Astrocyte of the spinal cord (primary cell): ENCODE data around the gene CSNK1G2.

Source experiments
- DNase-seq: peaks from one replicate; pipeline ENCODE4 v3.0.0; 2011; ENCODE audit warnings: low read depth, low spot score
- H3K4me3 ChIP-seq: 2 replicates; pipeline ENCODE4 v1.5.1; 2011; ENCODE audit warnings: low read depth, mild to moderate bottlenecking, low read length, moderate library complexity
- in situ Hi-C: cut with HindIII; loops from 2 replicates; pipeline ENCODE4 v1.10.0; 2017; ENCODE audit warnings: low sequenced_read_pairs
- TF ChIP-seq, protein P1 (sequence below): IDR thresholded peaks from 2 replicates; pipeline ENCODE4 v1.5.1; 2012; ENCODE audit warnings: low read depth, mild to moderate bottlenecking, low read length, inconsistent platforms

The CSNK1G2 gene

DNA sequence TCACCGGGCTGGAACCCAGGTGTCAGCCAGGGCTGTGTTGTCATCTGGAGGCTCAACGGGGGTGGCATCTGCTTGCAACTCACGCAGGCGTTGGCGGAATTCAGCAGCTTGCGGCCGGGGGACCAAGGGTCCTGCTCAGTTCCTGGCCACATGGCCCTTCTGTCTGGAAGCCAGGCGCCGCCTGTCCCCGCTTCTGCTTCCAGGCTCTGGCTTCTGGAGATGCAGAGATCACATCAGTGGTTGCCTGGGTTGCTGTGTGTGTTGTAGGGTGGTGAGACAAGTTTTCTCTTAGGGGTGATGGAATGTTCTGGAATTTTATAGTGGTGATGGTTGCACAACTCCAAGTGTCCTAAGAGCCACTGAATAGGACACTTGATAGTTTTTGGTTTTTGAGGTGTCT is 30.8 kb upstream of the CSNK1G2 start:
- no peak for DNase-seq
- in situ Hi-C loops, result no loop called here
- H3K4me3 ChIP-seq, result no peak overlapping the region
- TF ChIP-seq, protein P1, sequence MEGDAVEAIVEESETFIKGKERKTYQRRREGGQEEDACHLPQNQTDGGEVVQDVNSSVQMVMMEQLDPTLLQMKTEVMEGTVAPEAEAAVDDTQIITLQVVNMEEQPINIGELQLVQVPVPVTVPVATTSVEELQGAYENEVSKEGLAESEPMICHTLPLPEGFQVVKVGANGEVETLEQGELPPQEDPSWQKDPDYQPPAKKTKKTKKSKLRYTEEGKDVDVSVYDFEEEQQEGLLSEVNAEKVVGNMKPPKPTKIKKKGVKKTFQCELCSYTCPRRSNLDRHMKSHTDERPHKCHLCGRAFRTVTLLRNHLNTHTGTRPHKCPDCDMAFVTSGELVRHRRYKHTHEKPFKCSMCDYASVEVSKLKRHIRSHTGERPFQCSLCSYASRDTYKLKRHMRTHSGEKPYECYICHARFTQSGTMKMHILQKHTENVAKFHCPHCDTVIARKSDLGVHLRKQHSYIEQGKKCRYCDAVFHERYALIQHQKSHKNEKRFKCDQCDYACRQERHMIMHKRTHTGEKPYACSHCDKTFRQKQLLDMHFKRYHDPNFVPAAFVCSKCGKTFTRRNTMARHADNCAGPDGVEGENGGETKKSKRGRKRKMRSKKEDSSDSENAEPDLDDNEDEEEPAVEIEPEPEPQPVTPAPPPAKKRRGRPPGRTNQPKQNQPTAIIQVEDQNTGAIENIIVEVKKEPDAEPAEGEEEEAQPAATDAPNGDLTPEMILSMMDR, result no peak

DNA sequence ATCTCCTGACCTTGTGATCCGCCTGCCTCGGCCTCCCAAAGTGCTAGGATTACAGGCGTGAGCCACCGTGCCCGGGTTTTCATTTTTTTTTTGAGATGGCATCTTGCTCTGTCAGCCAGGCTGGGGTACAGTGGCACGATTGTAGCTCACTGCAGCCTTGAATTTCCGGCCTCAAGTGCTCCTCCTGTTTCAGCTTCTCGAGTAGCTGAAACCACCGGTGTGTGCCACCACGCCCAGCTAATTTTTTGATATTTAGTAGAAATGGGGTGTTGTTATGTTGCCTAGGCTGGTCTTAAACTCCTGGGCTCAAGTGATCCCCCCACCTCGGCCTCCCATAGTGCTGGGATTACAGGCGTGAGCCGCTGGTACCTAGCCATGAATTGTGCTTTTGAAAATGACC is 29.9 kb upstream of the CSNK1G2 start:
- DNase-seq, result no peak
- TF ChIP-seq, protein P1, result no peak
- no peak overlapping the region for H3K4me3 ChIP-seq
- in situ Hi-C loops, result no loop called here

GRCh38 chr19:1911995-1912394 is 29.0 kb upstream of the CSNK1G2 start:
- in situ Hi-C loops, result no loop called here
- TF ChIP-seq, protein P1, result no peak
- no peak for DNase-seq
- H3K4me3 ChIP-seq, result no peak overlapping the region

- TF ChIP-seq, protein P1, result no peak
- H3K4me3 ChIP-seq, result no peak overlapping the region
- no peak for DNase-seq
- in situ Hi-C loops, result no loop called here
Measured at GRCh38 chr19:1912760-1913505, 28.0 kb upstream of the CSNK1G2 start.

DNA sequence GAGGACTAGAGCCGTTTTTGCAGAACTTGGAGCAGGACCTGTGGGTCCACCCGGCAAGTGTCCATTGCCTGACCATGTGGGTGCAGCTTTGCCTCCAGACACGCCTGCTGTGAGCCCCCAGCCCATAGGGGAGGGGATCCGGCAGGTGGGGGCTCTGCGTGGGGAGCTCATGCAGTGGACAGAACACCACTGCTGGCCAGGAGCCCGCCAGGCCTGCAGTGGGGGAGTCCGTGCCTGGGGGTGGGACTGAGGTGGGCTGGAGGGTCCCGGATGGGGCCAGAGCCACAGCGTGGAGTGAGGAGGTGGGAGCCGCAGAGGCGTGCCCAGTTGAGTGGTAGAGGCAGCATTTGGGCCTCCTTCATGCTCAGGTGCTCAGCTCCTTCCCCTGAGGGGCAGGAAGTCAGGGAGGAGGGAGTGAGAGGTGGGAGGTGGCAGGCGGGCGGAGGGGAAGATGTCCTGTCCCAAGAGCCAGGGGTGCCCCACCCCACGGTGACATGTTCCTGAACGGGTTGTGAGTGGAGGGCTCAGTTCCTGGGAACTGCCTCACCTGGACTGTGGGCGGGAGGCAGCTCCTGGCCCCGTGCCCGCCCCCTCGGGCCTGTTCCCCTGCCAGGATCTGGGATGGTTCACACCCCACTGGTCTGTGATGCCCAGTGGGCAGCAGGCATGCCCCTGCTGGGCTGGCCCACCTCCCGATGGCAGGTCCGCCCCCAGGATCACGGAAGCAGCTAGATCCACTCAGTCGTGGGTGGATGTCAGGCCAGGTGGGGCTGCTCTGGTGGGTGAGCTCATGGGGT is 27.0 kb upstream of the CSNK1G2 start:
- in situ Hi-C loops, result no loop called here
- TF ChIP-seq, protein P1, result no peak
- no peak overlapping the region for H3K4me3 ChIP-seq
- DNase-seq, result no peak

- TF ChIP-seq, protein P1, result no peak
- no peak for DNase-seq
- in situ Hi-C loops, result no loop called here
- no peak overlapping the region for H3K4me3 ChIP-seq
Measured at GRCh38 chr19:1914826-1915341, 26.1 kb upstream of the CSNK1G2 start.
